ENCODE data around the gene STRN4. TPM values are rescaled to one million over a fixed set of nuclear protein-coding genes. Genes with fewer than 3 reads are reported as not detected.

The STRN4 gene
- total and polyA plus RNA-seq, 2 donors (not counting 1 experiment from before 2014, with no cell fraction given): 111 to 112 TPM

- no peaks in the 10 kb centered on the region for H3K27me3 Mint-ChIP-seq
- DNase-seq (no peak), ATAC-seq (ENCODE audit: low read depth) (no peak)
- peaks cover 2% of the 10 kb centered on the region for H3K4me1 Mint-ChIP-seq
- TF ChIP-seq CTCF (IDR thresholded peaks at IDR 0.05) (no peak), EZH2 (IDR thresholded peaks at IDR 0.05; ENCODE audit: borderline replicate concordance, insufficient read depth, low read depth, low read length, poor library complexity, severe bottlenecking) (no peak)
- intact Hi-C loops (cut with micrococcal nuclease): no loop called here
- WGBS (ENCODE audit: insufficient coverage): 94% methylated on average over 3 of the region's 6 CpGs
- CTCF ChIA-PET: interaction anchor here (0.7 to 8.2 kb wide), 4 partner anchors 8 to 364 kb away, joined by 3 to 245 read pairs (median 14); no protein-coding TSS in a partner anchor
- peaks cover 8% of the 10 kb centered on the region for H3K79me2 ChIP-seq (ENCODE audit: control insufficient read depth, insufficient read depth, low read length)
- no peak overlapping the region for H2AFZ ChIP-seq (ENCODE audit: insufficient read depth, low read depth, low read length, poor library complexity, severe bottlenecking)
- H3K9me3 ChIP-seq (ENCODE audit: control extremely low read depth in 1 of 3, control insufficient read depth in 2 of 3, insufficient read depth in 1 of 3, low read length in 2 of 3): no peaks in the 10 kb centered on the region
- peaks cover 16% of the 10 kb centered on the region for H4K20me1 ChIP-seq (ENCODE audit: control insufficient read depth, insufficient read depth, low read length, poor library complexity, severe bottlenecking)
- no peak overlapping the region for H3K4me2 ChIP-seq (replicated peaks; ENCODE audit: low read depth, low read length, poor library complexity, severe bottlenecking)
- no peaks in the 10 kb centered on the region for H3K27me3 ChIP-seq (replicated peaks in 1 of 4; ENCODE audit: control extremely low read depth in 1 of 4, control insufficient read depth in 3 of 4, insufficient read depth in 4 of 4, low read length in 3 of 4)
- POLR2A ChIA-PET: no interaction called here
- no peak overlapping the region for H3K27ac Mint-ChIP-seq
- no peaks in the 10 kb centered on the region for H3K36me3 ChIP-seq (replicated peaks in 1 of 2; ENCODE audit: control extremely low read depth in 1 of 2, control insufficient read depth in 1 of 2, extremely low read depth in 1 of 2, insufficient read depth in 2 of 2, low read length in 1 of 2)
- H3K4me1 ChIP-seq (ENCODE audit: control insufficient read depth in 2 of 2, insufficient read depth in 2 of 2, low read length in 2 of 2): peaks cover 0 to 5% of the 10 kb centered on the region in 2 donors
- no peak overlapping the region for H3K4me3 Mint-ChIP-seq
- no peak overlapping the region for H3K27ac ChIP-seq (ENCODE audit: low read length in 2 of 2)
- no peak overlapping the region for H3K9ac ChIP-seq (ENCODE audit: low read length)
- H3K4me3 ChIP-seq (ENCODE audit: control extremely low read depth in 1 of 5, extremely low read depth in 1 of 5, insufficient read depth in 1 of 5, low read depth in 2 of 5, low read length in 4 of 5): no peak overlapping the region
- no peaks in the 10 kb centered on the region for H3K9me3 Mint-ChIP-seq (ENCODE audit: insufficient read depth)
Measured at GRCh38 chr19:46759206-46759605, 13.0 kb upstream of the STRN4 start.

- Histone ChIP-seq H3K36me3 (replicated peaks in 1 of 2; ENCODE audit: control extremely low read depth in 1 of 2, control insufficient read depth in 1 of 2, extremely low read depth in 1 of 2, insufficient read depth in 2 of 2, low read length in 1 of 2) (no peaks in the 10 kb centered on the region), H3K4me2 (replicated peaks; ENCODE audit: low read depth, low read length, poor library complexity, severe bottlenecking) (no peak overlapping the region), H3K4me1 (ENCODE audit: control insufficient read depth in 2 of 2, insufficient read depth in 2 of 2, low read length in 2 of 2) (peaks cover 0 to 7% of the 10 kb centered on the region in 2 donors), H3K79me2 (ENCODE audit: control insufficient read depth, insufficient read depth, low read length) (peaks cover 8% of the 10 kb centered on the region), H2AFZ (ENCODE audit: insufficient read depth, low read depth, low read length, poor library complexity, severe bottlenecking) (no peak overlapping the region), H4K20me1 (ENCODE audit: control insufficient read depth, insufficient read depth, low read length, poor library complexity, severe bottlenecking) (peaks cover 16% of the 10 kb centered on the region), H3K9me3 (ENCODE audit: control extremely low read depth in 1 of 3, control insufficient read depth in 2 of 3, insufficient read depth in 1 of 3, low read length in 2 of 3) (no peaks in the 10 kb centered on the region), H3K4me3 (ENCODE audit: control extremely low read depth in 1 of 5, extremely low read depth in 1 of 5, insufficient read depth in 1 of 5, low read depth in 2 of 5, low read length in 4 of 5) (no peak overlapping the region), H3K9ac (ENCODE audit: low read length) (no peak overlapping the region), H3K27ac (ENCODE audit: low read length in 2 of 2) (no peak overlapping the region), H3K27me3 (replicated peaks in 1 of 4; ENCODE audit: control extremely low read depth in 1 of 4, control insufficient read depth in 3 of 4, insufficient read depth in 4 of 4, low read length in 3 of 4) (no peaks in the 10 kb centered on the region)
- ChIA-PET CTCF (interaction anchor here (0.7 to 8.2 kb wide), 7 partner anchors 10 to 129 kb away, joined by 3 to 245 read pairs (median 6); no protein-coding TSS in a partner anchor), POLR2A (no interaction called here)
- DNase-seq: no peak
- H3K9me3 Mint-ChIP-seq (ENCODE audit: insufficient read depth): no peaks in the 10 kb centered on the region
- no peaks in the 10 kb centered on the region for H3K27me3 Mint-ChIP-seq
- WGBS (ENCODE audit: insufficient coverage): 81% methylated on average over 30 of the region's 30 CpGs
- no peak for ATAC-seq (ENCODE audit: low read depth)
- H3K4me1 Mint-ChIP-seq: peaks cover 8% of the 10 kb centered on the region
- intact Hi-C loops (cut with micrococcal nuclease): loop anchor here (2.0 kb wide), 1 partner anchor 68 kb away; no protein-coding TSS in a partner anchor
- H3K4me3 Mint-ChIP-seq: no peak overlapping the region
- TF ChIP-seq CTCF (IDR thresholded peaks at IDR 0.05): no peak
- TF ChIP-seq EZH2 (IDR thresholded peaks at IDR 0.05; ENCODE audit: borderline replicate concordance, insufficient read depth, low read depth, low read length, poor library complexity, severe bottlenecking): no peak
- H3K27ac Mint-ChIP-seq: no peak overlapping the region
Measured at GRCh38 chr19:46756544-46756888, 10.3 kb upstream of the STRN4 start.
